ENCODE results near the gene SREBF1. TPM values are rescaled to one million over a fixed set of nuclear protein-coding genes. Genes with fewer than 3 reads are reported as not detected.
A peak's percentile ranks its signal among the peaks of the same experiment; 100 is the strongest.
"Not testable (repeated sequence)": the region's sequence is repeated elsewhere in the genome, so short reads cannot be mapped to it uniquely, and the experiment has no call there.

Gene SREBF1
- polyA plus RNA-seq, 1 donor, result 79.1 TPM

DNA sequence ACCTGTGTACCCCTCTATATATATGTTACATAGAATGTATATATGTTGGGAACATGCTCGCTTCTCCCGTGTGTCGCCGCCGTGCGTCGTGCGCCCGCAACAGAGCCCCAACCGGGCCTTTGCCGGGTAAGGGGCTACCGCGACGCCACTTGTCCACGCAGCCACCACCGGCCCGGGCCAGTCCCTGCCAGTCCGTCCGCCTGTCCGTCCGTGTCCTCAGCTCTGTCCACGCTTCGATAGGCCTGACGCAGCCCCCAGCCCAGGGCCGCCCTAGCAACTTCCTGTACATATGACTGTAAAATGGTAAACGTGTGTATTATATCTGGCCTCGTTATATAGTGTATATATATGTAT lies 25.9 kb downstream of the SREBF1 start:
- no CpG with 5 or more reads among the region's 27 CpGs for WGBS (ENCODE audit: insufficient coverage, low lambda C conversion rate)
- no peak overlapping the region for H3K27ac ChIP-seq (ENCODE audit: low read length)
- no peak for DNase-seq
- H3K4me3 ChIP-seq (ENCODE audit: low read length), result no peak overlapping the region
- peaks cover 8% of the 10 kb centered on the region for H3K9me3 ChIP-seq (ENCODE audit: control insufficient read depth, low read depth, low read length)
- H3K4me1 ChIP-seq (ENCODE audit: control insufficient read depth, insufficient read depth, low read length), result peaks cover 19% of the 10 kb centered on the region
- no peaks in the 10 kb centered on the region for H3K27me3 ChIP-seq (ENCODE audit: control insufficient read depth, insufficient read depth, low read length)
- peaks cover 68% of the 10 kb centered on the region for H3K36me3 ChIP-seq (ENCODE audit: control insufficient read depth, insufficient read depth, low read length)

DNA sequence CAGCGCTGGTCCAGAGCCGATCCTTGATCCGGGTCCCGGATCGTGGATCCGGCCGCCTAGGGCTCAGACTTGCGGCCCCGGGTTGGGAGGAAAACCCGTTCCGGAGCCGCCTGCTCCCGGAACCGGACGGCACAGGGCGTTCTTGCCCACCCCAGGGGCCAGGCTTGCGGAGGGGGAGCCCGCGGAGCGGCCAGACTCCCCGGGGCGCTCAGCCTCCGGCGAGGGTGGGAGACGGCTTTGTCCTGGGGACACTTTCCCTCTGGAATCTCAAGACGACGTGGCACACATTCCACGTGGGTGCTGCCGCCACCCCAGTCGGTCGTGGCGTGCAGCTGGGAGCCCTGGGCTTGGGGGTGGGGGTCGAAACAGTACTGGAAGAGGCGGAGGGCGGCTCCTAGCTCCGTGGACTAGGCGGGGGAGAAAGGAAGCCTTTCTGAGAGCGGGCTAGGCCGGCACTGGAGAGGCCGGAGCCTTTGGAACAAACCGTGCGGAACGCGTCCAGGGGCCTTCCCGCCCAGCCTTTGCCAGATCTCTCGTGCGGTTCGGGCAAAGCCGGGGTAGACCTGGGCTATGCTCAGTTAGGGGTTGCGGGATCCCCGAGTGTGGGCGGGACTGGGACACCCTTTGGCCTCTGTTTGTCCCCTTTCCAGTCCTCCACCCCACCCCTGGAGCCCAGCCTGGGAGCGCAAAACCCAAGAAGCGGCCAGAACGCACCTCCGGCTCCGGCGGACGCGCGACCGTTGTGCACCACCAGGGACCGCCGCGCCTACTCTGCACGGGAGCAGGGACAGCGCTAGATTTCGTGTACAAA lies 26.5 kb downstream of the SREBF1 start:
- peaks cover 19% of the 10 kb centered on the region for H3K4me1 ChIP-seq (ENCODE audit: control insufficient read depth, insufficient read depth, low read length)
- 80% methylated on average over 5 of the region's 68 CpGs for WGBS (ENCODE audit: insufficient coverage, low lambda C conversion rate)
- no peaks in the 10 kb centered on the region for H3K27me3 ChIP-seq (ENCODE audit: control insufficient read depth, insufficient read depth, low read length)
- H3K9me3 ChIP-seq (ENCODE audit: control insufficient read depth, low read depth, low read length), result peaks cover 8% of the 10 kb centered on the region
- peaks cover 68% of the 10 kb centered on the region for H3K36me3 ChIP-seq (ENCODE audit: control insufficient read depth, insufficient read depth, low read length)
- peak in 1 of 2 donors; percentile 70 for DNase-seq
- H3K4me3 ChIP-seq (ENCODE audit: low read length), result peak overlapping the region; percentile 33
- H3K27ac ChIP-seq (ENCODE audit: low read length), result no peak overlapping the region

DNA sequence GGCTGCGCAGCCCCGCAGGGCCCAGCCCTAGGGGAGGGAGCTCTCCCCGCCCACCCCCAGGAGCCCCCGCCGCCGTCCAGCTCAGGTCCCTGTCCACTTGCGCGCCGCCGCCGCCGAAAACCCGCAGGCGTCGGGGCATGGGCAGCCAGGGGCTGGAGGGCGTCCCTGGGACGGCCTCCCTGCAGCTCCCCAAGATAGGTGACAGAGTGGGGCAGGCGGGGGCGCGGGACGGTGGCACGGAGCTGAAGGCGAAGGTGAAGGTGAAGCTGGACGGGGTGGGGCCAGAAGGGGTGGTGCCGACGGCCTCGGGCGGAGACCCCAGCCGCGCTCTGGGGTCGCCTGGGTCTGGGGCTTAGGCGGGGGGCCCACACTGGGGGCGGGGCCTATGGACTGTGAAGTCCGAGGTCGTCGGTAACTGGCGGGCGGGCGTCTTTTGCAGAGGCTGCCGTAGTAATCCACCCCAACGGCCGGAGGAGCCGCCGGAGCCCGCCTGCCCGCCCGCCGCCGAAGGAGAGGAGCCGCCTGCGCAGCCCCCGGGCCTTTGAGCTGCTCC lies 27.2 kb downstream of the SREBF1 start:
- Histone ChIP-seq H3K4me3 (ENCODE audit: low read length) (peak overlapping the region; percentile 33), H3K9me3 (ENCODE audit: control insufficient read depth, low read depth, low read length) (peaks cover 8% of the 10 kb centered on the region), H3K27me3 (ENCODE audit: control insufficient read depth, insufficient read depth, low read length) (no peaks in the 10 kb centered on the region), H3K4me1 (ENCODE audit: control insufficient read depth, insufficient read depth, low read length) (peaks cover 19% of the 10 kb centered on the region), H3K27ac (ENCODE audit: low read length) (no peak overlapping the region), H3K36me3 (ENCODE audit: control insufficient read depth, insufficient read depth, low read length) (peaks cover 65% of the 10 kb centered on the region)
- no CpG with 5 or more reads among the region's 52 CpGs for WGBS (ENCODE audit: insufficient coverage, low lambda C conversion rate)
- DNase-seq, result no peak

DNA sequence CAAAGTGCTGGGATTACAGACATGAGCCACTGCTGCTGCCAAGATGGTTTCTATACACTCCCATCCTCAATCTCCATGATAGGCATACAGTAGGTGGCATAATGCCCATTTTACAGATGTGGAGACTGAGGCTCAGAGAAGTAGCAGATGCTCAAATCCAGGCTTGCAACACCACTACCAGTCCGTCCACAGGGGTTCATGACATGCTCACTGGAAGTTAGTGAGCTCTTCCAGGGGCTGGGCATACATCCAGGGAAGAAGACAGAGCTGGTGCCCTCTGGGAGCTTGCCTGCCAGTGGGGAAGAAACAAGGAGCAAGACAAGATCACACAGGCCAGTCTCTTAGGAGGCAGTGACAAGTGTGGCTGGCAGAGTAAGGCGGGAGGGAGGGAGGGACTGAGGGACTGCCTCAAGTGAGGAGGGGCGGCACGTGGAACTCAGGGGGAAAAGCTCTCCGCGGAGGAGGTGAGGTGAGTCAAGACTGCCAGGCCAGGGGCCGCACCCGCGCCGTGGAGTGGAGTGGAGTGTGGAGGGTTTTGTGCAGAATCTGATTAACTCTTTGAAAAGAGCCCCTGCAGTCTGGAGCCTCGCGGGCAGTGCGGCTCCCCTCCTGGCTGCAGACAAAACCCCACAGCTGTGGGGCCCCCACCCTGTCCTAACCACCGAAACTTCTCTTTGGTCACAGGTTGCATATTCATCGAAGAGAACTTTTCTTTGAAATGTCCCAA lies 27.9 kb downstream of the SREBF1 start:
- Histone ChIP-seq H3K4me3 (ENCODE audit: low read length) (no peak overlapping the region), H3K27ac (ENCODE audit: low read length) (no peak overlapping the region), H3K27me3 (ENCODE audit: control insufficient read depth, insufficient read depth, low read length) (no peaks in the 10 kb centered on the region), H3K9me3 (ENCODE audit: control insufficient read depth, low read depth, low read length) (peaks cover 8% of the 10 kb centered on the region), H3K4me1 (ENCODE audit: control insufficient read depth, insufficient read depth, low read length) (peaks cover 19% of the 10 kb centered on the region), H3K36me3 (ENCODE audit: control insufficient read depth, insufficient read depth, low read length) (peaks cover 64% of the 10 kb centered on the region)
- DNase-seq, result no peak
- no CpG with 5 or more reads among the region's 15 CpGs for WGBS (ENCODE audit: insufficient coverage, low lambda C conversion rate)

DNA sequence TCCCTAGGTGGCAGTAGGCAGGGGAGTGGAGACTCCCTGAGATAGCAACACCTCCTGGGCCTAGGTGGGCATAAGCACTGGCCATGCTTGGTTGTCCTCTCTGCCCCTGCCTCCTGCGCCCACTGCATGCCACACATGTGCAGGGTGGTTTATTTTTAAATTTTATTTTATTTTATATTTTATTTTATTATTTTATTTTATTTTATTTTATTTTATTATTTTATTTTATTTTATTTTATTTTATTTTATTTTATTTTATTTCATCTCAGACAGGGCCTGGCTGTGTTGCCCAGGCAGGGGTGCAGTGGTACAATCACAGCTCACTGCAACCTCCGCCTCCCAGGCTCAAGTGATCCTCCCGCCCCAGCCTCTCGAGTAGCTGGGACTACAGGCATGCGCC lies 28.6 kb downstream of the SREBF1 start:
- WGBS (ENCODE audit: insufficient coverage, low lambda C conversion rate), result 100% methylated on average over 2 of the region's 5 CpGs
- H3K27me3 ChIP-seq (ENCODE audit: control insufficient read depth, insufficient read depth, low read length); H3K9me3 ChIP-seq (ENCODE audit: control insufficient read depth, low read depth, low read length); H3K4me3 ChIP-seq (ENCODE audit: low read length); DNase-seq; H3K27ac ChIP-seq (ENCODE audit: low read length): not testable (repeated sequence)
- Histone ChIP-seq H3K4me1 (ENCODE audit: control insufficient read depth, insufficient read depth, low read length) (peaks cover 19% of the 10 kb centered on the region), H3K36me3 (ENCODE audit: control insufficient read depth, insufficient read depth, low read length) (peaks cover 66% of the 10 kb centered on the region)

DNA sequence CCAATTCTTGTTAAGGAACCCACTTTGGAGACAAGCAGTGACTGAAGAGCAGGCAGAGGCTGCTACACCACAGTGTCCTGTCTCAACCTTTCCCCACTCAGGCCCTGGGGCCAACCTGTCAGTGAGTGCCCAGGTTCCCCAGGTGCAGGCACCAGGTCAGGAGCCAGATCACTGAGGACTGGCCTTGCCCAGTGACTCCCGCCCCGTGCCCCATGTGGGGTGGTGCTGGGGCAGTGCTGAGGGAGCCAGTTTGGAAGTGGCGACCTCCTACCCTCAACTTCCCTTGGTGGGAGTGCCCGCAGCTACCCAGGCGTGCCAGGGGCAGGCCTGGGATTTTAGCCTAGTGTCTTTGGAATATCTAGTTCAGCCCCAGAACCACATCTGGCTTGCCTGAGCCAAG lies 29.3 kb downstream of the SREBF1 start:
- peaks cover 60% of the 10 kb centered on the region for H3K36me3 ChIP-seq (ENCODE audit: control insufficient read depth, insufficient read depth, low read length)
- peaks cover 8% of the 10 kb centered on the region for H3K9me3 ChIP-seq (ENCODE audit: control insufficient read depth, low read depth, low read length)
- no CpG with 5 or more reads among the region's 5 CpGs for WGBS (ENCODE audit: insufficient coverage, low lambda C conversion rate)
- no peak for DNase-seq
- H3K27ac ChIP-seq (ENCODE audit: low read length), result no peak overlapping the region
- no peak overlapping the region for H3K4me3 ChIP-seq (ENCODE audit: low read length)
- H3K4me1 ChIP-seq (ENCODE audit: control insufficient read depth, insufficient read depth, low read length), result peaks cover 18% of the 10 kb centered on the region
- H3K27me3 ChIP-seq (ENCODE audit: control insufficient read depth, insufficient read depth, low read length), result no peaks in the 10 kb centered on the region

DNA sequence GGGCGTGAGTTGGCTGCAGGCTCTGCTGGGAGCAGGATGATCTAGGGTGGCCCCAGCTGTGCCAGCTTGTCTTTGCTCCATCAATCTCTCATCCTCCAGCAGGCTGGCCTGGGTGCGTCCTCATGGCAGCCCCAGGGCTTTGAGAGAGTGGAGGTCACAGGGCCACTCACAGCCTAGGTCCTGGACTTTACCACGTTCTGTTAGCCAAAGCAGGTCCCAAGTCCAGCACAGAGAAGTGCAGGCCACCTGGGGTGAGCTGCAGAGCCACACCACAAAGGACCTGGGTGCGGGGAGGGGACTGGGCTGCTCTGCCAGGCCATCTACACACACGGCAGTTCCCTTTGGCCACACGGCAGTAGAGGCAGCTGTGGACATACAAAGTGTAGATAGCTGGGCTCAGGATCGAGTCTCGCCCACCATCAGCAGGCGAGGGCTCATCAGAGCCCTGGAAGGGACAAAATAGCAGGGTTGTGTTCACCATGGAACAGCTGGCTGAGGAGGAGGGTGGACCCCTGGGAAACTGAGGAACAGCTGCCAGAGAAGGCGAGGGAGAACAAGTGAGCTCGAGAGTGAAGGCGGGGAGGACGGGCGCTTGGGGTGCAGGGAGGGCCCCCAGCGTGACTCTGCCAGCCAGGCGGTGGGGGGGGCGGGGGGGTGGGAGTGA lies 30.0 kb downstream of the SREBF1 start:
- no peak overlapping the region for H3K27ac ChIP-seq (ENCODE audit: low read length)
- peaks cover 13% of the 10 kb centered on the region for H3K4me1 ChIP-seq (ENCODE audit: control insufficient read depth, insufficient read depth, low read length)
- H3K9me3 ChIP-seq (ENCODE audit: control insufficient read depth, low read depth, low read length), result peaks cover 8% of the 10 kb centered on the region
- DNase-seq, result no peak
- WGBS (ENCODE audit: insufficient coverage, low lambda C conversion rate), result no CpG with 5 or more reads among the region's 17 CpGs
- H3K27me3 ChIP-seq (ENCODE audit: control insufficient read depth, insufficient read depth, low read length), result no peaks in the 10 kb centered on the region
- H3K4me3 ChIP-seq (ENCODE audit: low read length), result no peak overlapping the region
- peaks cover 59% of the 10 kb centered on the region for H3K36me3 ChIP-seq (ENCODE audit: control insufficient read depth, insufficient read depth, low read length)

DNA sequence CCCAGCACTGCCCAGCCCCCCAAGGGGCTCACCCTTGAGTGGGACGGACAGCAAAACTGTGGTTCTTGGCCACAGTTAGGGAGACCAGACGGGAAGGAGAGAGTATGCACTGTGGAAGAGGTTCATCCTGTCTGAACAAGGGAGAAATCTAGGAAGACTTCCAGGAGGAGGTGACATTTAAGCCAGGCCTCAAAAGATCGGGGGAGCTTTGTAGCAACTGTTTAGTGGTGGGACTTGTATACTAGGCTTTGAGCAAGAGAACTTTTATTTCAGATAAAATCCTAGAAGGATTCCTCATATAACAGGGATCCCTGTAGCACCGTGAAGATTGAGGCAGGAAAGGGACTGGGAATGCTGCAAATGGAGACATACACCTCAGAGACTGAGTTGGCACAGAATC lies 30.8 kb downstream of the SREBF1 start:
- Histone ChIP-seq H3K27me3 (ENCODE audit: control insufficient read depth, insufficient read depth, low read length) (no peaks in the 10 kb centered on the region), H3K36me3 (ENCODE audit: control insufficient read depth, insufficient read depth, low read length) (peaks cover 58% of the 10 kb centered on the region), H3K27ac (ENCODE audit: low read length) (no peak overlapping the region), H3K9me3 (ENCODE audit: control insufficient read depth, low read depth, low read length) (peaks cover 8% of the 10 kb centered on the region), H3K4me3 (ENCODE audit: low read length) (no peak overlapping the region), H3K4me1 (ENCODE audit: control insufficient read depth, insufficient read depth, low read length) (peaks cover 11% of the 10 kb centered on the region)
- no peak for DNase-seq
- WGBS (ENCODE audit: insufficient coverage, low lambda C conversion rate), result no CpG with 5 or more reads among the region's 4 CpGs

DNA sequence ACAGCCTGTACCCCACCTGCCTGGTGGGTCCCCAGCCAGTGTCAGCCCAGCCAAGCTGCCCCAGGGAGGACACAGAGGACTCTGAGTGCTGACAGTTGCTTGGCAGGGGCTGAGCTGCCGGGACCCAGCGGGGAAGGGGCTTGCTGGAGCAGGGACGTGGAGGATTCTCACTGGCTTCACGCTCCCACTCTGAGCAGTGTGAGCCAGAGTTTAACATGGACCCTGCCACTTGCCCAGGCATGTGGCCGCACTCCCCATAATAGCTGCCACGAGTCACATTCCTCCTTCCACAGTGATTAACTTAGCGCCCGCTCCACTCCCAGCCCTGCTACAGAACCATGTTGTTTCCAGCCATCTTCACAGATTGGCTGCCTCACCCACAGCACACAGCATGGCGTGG lies 31.2 kb downstream of the SREBF1 start:
- no peak for DNase-seq
- peaks cover 7% of the 10 kb centered on the region for H3K4me1 ChIP-seq (ENCODE audit: control insufficient read depth, insufficient read depth, low read length)
- H3K4me3 ChIP-seq (ENCODE audit: low read length), result no peak overlapping the region
- H3K27me3 ChIP-seq (ENCODE audit: control insufficient read depth, insufficient read depth, low read length), result no peaks in the 10 kb centered on the region
- peaks cover 54% of the 10 kb centered on the region for H3K36me3 ChIP-seq (ENCODE audit: control insufficient read depth, insufficient read depth, low read length)
- peaks cover 4% of the 10 kb centered on the region for H3K9me3 ChIP-seq (ENCODE audit: control insufficient read depth, low read depth, low read length)
- no peak overlapping the region for H3K27ac ChIP-seq (ENCODE audit: low read length)
- WGBS (ENCODE audit: insufficient coverage, low lambda C conversion rate), result no CpG with 5 or more reads among the region's 9 CpGs

DNA sequence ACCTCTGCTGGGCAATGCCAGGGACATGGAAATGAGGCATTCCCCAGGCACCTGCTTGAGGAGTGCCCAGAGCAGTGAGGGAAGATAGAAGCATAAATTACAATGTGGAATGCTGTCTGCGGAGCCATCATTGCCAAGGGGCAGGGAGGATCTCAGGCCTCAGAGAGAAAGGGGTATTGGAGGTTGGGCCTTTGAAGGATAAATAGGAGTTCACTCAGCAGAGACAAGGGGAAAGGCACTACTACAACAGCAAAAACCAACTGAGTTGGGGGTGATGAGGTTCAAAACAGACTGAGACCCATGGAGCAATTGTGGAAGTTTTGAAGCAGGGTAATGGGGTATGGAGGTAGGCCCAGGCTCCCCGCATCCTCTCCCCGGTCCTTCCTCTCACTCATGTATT lies 32.8 kb downstream of the SREBF1 start:
- H3K4me3 ChIP-seq (ENCODE audit: low read length), result no peak overlapping the region
- peaks cover 62% of the 10 kb centered on the region for H3K36me3 ChIP-seq (ENCODE audit: control insufficient read depth, insufficient read depth, low read length)
- no peaks in the 10 kb centered on the region for H3K4me1 ChIP-seq (ENCODE audit: control insufficient read depth, insufficient read depth, low read length)
- no peak overlapping the region for H3K27ac ChIP-seq (ENCODE audit: low read length)
- no CpG with 5 or more reads among the region's 3 CpGs for WGBS (ENCODE audit: insufficient coverage, low lambda C conversion rate)
- no peak for DNase-seq
- H3K9me3 ChIP-seq (ENCODE audit: control insufficient read depth, low read depth, low read length), result no peaks in the 10 kb centered on the region
- no peaks in the 10 kb centered on the region for H3K27me3 ChIP-seq (ENCODE audit: control insufficient read depth, insufficient read depth, low read length)

All from large intestine (tissue), 3 donors.